Measurements from ENCODE around the gene PLEKHG7. TPM values are rescaled to one million over a fixed set of nuclear protein-coding genes. Genes with fewer than 3 reads are reported as not detected.

The PLEKHG7 gene
- polyA plus RNA-seq, 3 donors: 0.64 to 0.76 (median 0.72) TPM

DNA sequence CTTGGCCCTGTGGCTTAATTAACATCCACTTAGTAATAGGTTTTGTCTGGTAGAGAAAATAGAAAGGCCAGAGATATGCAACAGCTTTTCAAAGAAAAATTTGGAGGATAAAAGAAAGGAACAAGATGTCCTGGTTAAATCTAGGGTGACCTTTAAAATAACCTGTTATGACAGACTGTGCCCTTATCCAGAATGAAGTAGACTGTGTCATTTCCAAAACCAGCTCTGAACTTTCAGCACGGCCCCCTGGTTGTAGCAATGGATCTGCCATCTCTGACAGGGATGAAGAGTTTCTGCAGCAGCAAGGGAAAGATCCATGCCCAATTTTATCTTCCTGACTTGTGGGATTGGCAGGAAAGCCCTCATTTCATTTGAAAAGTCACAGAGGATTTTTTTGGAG is 5.1 kb downstream of the PLEKHG7 start:
- DNase-seq (ENCODE audit: low read depth in 3 of 3, low spot score in 2 of 3): no peak

DNA sequence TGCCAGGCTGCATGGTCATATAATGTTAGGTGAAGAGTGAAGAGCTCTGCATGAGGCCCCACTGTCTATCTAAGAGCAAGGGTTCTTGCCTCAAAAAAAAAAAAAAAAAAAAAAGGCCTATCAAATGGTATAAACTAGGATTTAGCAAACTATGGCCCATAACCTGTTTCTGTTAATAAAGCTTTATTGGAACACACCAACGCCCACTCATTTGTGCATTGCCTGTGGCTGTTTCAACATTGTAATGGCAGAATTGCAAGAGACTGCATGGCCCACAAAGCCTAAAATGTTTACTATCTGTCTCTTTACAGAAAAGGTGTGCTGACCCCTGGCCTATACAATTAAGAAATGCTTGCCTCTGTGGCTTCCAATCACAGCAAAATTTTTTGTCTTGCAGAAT is 12.8 kb downstream of the PLEKHG7 start:
- no peak for DNase-seq (ENCODE audit: low read depth in 3 of 3, low spot score in 2 of 3)

DNA sequence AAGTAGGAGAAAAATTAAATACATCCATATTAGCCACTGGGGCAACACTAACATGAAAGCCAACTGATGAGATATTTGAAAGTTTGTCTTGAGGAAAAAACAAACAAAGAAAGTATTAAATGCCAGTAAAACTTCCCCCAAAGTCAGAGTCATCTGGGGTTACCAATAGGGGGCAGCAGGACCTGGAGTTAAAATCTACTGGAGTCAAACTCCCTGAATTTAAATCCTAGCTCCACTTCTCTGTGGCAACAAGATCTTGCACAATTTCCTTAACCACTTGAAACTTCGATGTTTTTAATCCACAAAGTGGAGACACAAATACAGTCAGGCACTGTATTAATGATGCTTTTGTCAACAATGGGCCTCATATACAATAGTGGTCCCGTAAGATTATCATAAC is 14.4 kb downstream of the PLEKHG7 start:
- DNase-seq (ENCODE audit: low read depth in 3 of 3, low spot score in 2 of 3): no peak

DNA sequence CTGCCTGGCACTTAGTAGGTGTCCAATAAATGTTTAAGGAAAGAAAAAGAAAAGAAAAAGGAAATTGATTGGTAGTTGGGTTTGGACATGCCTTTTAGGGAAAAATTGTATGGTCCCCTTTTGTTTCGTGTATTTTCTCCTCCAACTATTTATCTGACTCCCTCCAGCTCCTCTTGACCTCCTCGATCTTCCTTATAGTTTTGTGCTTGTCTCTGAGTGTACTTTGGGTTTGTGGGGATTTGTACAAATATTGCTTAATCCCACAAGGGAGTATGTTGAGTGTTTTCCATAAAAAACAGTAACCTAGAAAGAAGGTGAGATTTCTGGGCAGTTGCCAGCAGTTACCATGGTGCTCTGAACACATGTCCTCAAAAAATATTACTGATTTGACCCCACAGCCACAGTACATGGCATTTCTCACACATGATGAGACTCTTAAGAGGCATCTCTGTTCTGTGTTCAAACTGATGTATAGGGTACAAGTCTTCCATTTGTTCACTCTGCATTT is 15.7 kb downstream of the PLEKHG7 start:
- DNase-seq (ENCODE audit: low read depth in 3 of 3, low spot score in 2 of 3): no peak

DNA sequence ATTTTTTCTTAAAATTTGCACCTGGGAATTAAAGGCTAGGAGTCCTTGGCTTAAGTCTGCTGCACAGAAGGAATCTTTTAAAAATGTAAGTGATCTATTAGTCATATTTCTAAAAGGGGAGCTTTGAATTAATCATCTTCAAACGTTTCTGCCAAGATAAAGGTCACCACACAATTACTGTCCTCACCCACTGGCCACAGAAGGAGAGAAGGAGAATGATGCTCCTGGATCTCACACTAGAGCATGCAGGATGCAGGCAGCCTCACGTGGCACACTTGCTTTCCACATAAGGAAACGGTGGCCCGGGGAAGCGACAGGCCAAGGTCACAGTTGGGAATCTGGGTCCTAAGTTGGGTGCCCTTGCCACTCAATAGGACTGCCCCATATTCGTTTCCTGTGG is 16.9 kb downstream of the PLEKHG7 start:
- no peak for DNase-seq (ENCODE audit: low read depth in 3 of 3, low spot score in 2 of 3)

DNA sequence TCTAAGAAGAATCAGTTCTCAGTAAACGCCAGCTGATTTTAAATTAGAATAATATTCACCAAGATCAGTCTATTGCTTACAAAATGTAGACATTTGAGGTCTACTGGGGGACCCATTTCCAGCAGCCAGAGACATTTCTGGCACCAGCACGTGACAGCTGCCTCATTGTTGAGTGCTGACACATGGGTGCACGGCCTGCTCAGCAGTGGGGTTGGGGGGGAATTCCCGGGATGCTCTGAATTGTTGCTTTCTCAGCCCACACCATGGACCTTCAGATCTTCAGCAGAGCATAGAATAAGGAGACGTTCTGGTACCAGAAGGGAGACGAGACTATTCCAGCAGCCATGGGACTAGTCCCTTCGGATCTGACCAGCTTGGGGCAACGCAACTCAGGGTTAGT is 18.3 kb downstream of the PLEKHG7 start:
- DNase-seq (ENCODE audit: low read depth in 3 of 3, low spot score in 2 of 3): no peak

DNA sequence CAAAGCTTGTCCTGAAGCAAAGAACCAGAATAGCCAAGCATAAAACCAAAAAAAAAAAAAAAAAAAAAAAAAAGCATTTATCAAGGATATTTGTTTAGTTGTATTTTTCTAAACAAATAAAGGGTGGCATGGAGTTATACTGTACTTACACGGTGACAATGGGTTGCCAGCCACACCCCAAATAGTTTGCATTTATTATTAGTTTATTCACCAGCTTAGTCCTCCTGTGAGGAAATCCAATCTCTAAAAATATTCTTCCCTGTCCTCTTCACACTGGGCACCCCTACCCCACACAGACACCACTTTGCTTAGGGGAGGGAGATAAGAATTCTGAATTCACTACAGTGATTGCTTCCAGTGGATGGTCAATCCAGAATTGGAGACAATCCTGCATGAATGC is 18.9 kb downstream of the PLEKHG7 start:
- DNase-seq (ENCODE audit: low read depth in 3 of 3, low spot score in 2 of 3): no peak

DNA sequence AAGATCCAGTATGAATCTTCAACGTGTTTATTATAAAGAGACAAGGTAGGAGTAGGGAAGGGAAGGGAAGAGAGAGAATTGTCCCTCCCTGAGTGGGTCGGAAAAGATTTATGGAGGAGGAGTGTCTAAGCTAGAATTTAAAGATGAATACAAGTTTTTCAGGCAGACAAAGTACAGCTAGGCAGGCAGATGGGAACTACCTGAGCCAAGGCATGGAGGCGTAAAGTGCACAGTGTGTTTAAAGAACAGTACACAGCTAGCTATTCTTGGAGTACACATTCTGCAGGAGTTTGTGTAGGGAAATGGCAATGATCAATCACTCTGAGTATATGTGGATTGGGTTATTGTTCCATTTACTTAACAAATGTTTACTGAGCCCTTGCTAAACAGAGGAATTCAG is 20.1 kb downstream of the PLEKHG7 start:
- DNase-seq (ENCODE audit: low read depth in 3 of 3, low spot score in 2 of 3): no peak

DNA sequence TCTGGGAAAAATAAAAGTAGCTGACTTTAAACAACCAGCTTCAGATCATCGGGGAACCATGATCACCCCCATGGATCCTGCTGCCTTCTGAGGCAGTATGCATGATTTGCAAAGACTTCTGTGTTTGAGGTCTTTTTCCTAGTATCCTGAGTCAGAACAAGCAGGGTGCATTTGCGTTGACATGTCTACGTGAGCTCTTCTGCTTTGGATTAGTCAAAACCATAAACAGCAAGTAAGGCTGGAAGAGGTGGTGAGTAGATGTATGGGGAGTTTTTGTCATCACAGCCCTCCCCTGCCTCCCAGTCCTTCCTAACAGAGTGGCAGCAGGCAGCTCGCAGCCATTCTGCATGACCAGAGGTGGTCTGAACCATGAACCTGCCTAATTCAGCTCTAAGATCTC is 24.1 kb downstream of the PLEKHG7 start:
- DNase-seq (ENCODE audit: low read depth in 3 of 3, low spot score in 2 of 3): no peak

DNA sequence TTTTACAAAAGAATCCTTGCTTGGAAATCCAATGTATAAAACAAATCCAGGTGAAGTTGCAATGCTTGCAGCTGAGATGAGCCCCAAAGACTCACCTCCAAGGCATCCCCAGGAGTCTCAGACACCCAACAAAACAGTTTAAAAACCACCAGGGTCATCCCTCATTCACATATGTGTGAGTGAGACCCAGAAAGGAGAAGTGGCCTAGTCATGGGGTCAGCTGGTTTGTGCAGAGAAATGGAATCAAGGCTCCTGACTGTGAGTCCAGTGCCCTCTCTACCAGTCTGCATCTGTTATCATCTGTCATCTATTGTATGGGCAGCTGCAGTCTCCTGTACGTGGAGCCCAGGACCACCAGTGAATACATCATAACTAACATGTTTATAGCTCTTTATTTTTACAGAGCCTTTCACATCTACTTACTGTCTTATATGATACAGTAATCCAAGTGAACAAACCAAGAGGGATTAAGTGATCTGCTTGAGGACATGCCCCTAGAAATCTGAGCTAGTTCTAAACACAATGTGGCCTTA is 27.1 kb downstream of the PLEKHG7 start:
- no peak for DNase-seq (ENCODE audit: low read depth in 3 of 3, low spot score in 2 of 3)

DNA sequence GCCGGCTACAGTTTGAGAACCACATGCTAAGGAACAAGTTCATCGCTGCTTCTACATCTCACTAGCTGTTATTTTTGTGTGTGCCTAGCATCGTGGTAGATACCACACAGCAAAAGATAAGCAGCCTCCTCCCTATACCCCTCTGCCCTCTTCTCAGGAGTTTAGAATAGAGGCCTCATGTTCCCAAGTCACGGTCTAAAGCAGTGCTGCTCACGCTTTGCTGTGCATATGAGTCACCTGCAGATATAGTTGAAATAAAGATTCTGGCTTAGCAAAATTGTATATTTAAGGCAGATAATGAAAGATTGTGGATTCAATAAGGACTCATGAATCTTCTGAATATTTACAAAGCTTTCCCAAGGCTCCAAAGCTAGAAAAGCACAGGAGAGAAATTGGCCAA is 28.0 kb downstream of the PLEKHG7 start:
- no peak for DNase-seq (ENCODE audit: low read depth in 3 of 3, low spot score in 2 of 3)

DNA sequence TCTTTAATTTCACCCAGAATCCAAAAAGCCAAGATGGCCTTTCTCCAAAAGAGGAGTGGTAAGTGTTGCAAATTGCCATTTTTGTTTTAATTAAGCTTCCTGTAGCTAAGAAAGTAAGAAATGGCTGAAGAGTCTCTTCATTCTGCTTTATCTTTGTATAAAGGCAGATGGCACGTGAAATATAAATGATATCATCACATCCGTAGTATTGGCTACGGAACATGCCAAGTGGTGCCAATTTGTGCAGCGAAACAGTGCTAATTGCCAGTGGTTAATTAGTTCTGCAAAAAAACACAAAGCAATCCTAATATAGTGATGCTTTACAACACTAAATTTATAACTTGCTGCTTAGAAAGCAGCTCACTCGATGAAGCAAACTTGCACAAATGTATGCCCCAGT is 29.4 kb downstream of the PLEKHG7 start:
- no peak for DNase-seq (ENCODE audit: low read depth in 3 of 3, low spot score in 2 of 3)

DNA sequence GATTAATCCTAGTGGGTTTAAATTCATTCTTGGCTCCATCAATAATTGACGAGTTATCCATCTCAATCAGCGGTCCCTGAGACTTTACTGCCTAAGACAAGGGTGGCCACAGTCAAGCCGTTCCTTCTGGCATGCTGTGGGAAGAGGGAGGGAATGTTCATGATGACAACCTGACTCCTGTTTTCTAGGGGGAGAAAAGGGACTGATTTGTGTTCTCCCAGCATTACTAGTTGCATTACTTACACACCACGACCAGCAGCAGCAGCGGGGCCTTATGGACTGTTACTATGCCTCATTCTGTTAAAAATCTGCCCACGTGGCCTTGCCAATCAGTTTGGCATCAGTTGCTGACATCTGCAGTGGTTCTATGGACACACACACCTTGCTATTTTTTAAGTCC is 29.9 kb downstream of the PLEKHG7 start:
- no peak for DNase-seq (ENCODE audit: low read depth in 3 of 3, low spot score in 2 of 3)

DNA sequence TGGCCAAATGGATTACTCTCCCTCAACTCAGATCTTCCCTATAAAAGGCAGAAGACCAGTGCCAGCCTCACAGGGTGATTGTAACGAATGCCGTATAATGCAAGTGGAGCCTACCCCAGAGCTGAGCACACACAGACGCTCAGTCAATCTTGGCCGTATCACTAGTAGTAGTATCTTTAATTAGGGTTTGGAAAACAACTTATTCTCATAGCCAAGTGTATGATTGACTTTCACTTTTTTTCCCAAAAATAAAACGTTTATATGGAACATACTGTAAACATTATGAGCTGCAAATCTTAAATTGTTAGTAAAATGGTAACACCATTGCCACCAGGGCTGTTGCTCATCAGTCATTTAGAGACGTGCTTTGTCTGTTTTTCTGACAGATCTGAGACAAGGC is 30.4 kb downstream of the PLEKHG7 start:
- no peak for DNase-seq (ENCODE audit: low read depth in 3 of 3, low spot score in 2 of 3)

DNA sequence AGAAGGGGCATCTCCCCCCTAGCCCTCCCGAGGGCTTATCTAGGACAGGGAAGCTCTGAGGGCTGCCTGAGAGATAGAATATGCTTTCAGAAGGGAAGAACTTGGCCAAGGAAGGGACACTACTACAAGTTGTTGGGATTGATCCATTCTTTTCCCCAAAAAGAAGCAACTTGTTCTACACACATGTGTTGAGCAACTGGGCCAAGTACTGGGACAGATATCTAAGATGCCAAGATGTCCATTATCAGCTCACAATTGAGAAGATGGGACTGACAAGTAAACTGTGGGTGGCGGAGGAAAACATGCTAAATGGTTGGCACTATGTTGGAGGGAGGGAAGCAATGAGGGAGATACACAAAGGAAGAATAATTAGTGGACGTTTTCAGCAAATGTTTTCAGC is 30.9 kb downstream of the PLEKHG7 start:
- DNase-seq (ENCODE audit: low read depth in 3 of 3, low spot score in 2 of 3): no peak

DNA sequence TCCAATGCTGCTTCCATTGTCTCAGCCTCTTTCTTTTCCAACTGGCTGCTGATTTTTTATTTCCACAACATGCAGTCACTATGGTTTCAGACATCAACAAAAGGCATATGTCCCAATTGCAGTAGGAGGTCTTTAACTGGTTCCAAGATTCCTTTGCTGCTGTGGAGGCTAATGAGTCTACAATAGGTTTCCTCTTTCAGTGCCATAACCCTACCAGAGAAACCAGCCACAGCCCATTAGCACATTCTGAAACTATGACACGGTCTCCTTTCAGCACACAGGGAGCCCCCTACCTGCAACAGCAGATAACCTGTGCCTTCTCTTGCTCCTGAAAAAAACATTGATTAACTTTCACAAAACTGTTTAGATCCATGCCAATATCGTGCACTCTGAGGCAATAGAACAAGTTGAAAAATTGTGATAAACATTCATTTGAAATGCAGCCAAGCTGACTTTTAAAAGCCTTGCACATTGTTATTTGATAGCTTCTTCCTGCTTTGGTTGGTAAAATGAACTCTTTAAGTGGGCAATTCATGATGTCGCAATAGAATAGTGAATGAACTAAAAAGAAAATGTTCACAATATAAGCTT is 32.4 kb downstream of the PLEKHG7 start:
- no peak for DNase-seq (ENCODE audit: low read depth in 3 of 3, low spot score in 2 of 3)

DNA sequence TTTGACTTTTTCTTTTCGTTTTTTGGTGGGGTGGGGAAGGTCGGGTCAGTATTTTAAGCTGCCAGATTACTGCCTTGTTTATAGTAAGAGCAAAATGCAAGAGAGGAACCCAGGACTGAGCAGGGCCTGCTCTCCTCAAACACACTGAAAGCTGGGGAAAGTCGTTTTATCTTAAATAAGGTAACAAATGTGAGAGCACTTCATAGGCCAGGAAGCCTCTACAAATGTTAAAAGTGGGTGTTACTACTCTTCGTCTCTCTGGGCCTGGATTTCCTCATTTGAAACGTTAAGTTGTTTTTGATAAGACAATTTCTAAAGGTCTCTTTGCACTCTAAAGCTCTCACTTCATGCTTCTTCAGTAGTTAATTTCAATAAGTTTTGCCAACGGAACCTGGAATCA is 33.8 kb downstream of the PLEKHG7 start:
- no peak for DNase-seq (ENCODE audit: low read depth in 3 of 3, low spot score in 2 of 3)

DNA sequence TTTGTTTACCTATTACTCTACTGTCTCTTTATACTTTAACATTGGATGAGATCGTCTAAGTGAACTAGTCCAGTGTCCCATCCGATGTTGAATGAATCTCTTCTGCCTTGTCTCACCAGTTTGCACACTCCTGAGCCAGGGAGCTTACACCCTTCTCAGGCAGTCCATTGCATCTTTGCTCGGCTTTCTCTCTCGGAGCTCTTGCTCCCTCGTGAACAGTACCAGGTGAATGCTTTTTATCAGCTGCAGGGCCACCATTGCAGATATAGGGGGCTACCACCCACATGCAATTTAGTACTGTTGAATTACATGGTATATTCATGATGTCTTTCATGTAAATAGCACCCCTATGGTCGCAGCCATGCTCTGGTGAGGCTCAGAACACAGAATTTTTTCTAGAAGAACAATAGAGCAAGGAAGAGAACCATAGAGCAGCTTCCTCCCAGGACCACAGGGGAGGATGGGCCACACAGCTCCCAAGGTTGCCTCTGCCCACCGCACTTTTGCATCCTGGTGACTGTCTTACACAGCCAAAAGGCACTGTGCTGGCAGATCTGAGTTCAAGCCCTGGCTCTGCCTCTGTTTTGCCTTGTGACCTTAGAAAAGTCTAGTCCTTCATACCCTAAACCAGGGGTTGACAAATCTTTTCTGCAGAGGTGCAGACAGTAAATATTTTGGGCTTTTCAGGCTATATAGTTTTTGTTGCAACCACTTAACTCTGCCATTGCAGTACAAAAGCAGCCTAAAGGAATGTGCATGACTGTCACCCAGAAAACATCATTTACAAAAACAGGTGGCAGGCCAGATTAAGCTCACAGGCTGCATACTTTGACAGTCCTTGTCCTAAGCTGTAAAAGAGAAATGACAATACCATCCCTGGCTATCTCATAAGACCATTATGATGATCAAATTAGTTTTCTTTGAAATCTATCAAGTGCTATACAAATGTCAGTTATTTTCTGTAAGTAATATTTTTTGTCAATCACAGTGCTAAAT is 35.4 kb downstream of the PLEKHG7 start:
- DNase-seq (ENCODE audit: low read depth in 3 of 3, low spot score in 2 of 3): no peak

DNA sequence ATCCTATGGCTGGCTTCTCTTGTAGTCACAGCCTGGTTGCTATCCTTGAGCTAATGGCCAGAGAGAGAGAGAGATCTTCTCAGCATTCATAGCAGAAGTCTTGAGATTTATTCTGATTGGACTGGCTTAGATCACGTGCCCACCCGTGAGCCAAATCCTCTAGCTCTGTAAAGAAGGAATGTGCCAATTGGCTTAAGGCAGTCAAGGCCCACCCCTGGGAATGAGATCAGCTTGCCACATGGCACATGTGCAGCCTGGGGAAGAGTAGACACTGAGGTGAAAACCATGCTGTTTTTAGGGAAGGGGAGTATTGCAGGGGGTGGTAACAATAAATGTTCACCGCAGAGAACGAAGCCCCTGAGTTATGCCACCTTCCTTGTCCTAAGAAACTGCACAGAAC is 36.3 kb downstream of the PLEKHG7 start:
- DNase-seq (ENCODE audit: low read depth in 3 of 3, low spot score in 2 of 3): no peak

DNA sequence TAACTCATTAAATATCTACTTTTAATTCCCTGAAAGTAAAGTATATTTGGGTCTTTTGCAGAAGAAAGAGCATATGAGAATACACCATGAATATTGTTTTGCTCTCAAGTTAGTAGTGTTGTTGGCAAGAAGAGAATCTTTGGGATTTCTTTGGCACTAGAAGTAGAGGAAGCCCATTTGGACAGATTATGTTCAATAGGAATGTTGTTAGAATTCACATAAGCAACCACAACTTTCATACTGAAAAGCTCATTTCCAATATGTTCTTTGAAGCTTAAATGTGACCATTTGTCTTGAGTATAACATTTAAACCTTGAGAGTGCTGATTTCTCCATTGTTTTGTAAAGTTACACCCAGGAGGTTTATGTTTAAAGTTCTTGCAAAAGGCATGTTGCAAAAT is 37.6 kb downstream of the PLEKHG7 start:
- DNase-seq (ENCODE audit: low read depth in 3 of 3, low spot score in 2 of 3): no peak

DNA sequence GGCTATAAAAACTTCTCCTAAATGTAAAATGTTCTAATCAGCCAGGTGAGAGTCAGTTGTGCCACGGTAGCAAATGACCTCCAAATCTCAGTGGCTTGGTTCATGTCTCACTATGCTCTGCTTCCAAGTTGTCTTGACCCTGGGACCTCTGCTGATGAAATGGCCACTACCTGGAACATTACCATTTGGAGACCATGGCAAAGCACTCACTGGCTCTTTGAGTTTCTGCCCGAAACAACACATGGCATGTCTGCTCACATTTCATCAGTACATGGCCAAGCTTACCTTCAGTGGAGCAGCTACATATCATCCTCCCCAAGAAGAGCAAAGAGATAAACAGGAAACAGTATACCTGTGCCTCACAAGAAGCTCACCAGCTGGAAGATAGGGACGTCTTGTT is 40.2 kb downstream of the PLEKHG7 start:
- no peak for DNase-seq (ENCODE audit: low read depth in 3 of 3, low spot score in 2 of 3)

Data from right renal cortex interstitium (tissue), 3 donors.